NCI-H146 treated with DMSO at 0.1 percent for 48 hours (cell line): ENCODE data around the gene TRAM1L1.

ENCODE experiments used
- DNase-seq: peaks from one replicate; lab custom pipeline; 2025; ENCODE audit not compliant: unreplicated experiment; lab: John Stamatoyannopoulos, UW

Gene TRAM1L1

GRCh38 chr4:117084866-117085701 is at the start of gene TRAM1L1:
TSS of gene TRAM1L1 (minus strand) at chr4:117085576. CDS start at chr4:117085393, 183 bp downstream.
- DNase-seq: no peak

- no peak for DNase-seq
Observed at GRCh38 chr4:117134386-117134785, 49.0 kb upstream of the TRAM1L1 start.

- no peak for DNase-seq
Observed at GRCh38 chr4:117096886-117097285, 11.5 kb upstream of the TRAM1L1 start.

GRCh38 chr4:117096462-117096861 is 11.1 kb upstream of the TRAM1L1 start:
- DNase-seq: no peak

GRCh38 chr4:117093571-117093970 is 8.2 kb upstream of the TRAM1L1 start:
- DNase-seq: no peak

GRCh38 chr4:117077760-117078159 is 7.6 kb downstream of the TRAM1L1 start:
- no peak for DNase-seq

GRCh38 chr4:117068120-117068519 is 17.3 kb downstream of the TRAM1L1 start:
- no peak for DNase-seq

- DNase-seq: no peak
Observed at GRCh38 chr4:117063961-117064696, 21.2 kb downstream of the TRAM1L1 start.

GRCh38 chr4:117042962-117043361 is 42.4 kb downstream of the TRAM1L1 start:
- no peak for DNase-seq
